OCI-LY1 (cell line): ENCODE results near the gene IER3IP1.

Source experiments
- CTCF ChIP-seq: fragments of 200-600 bp; sonication (generic), shearing (Covaris generic); IDR thresholded peaks from 2 replicates; pipeline ENCODE4 v1.5.1; 2017; ENCODE audit warnings: mild to moderate bottlenecking, antibody characterized with exemption, low read length, moderate library complexity, mixed read lengths
- EZH2 ChIP-seq: fragments of 200-600 bp; sonication (generic), shearing (Covaris generic); IDR thresholded peaks from 2 replicates; pipeline ENCODE4 v1.8.0; 2017; ENCODE audit warnings: borderline replicate concordance, mixed run types, mild to moderate bottlenecking, antibody characterized with exemption, low read length, moderate library complexity, mixed read lengths

GRCh38 chr18:47115205-47115604 lies 61.0 kb downstream of the IER3IP1 start:
- TF ChIP-seq CTCF (no peak), EZH2 (no peak)
